ENCODE data around the gene CDCA5. TPM values are rescaled to one million over a fixed set of nuclear protein-coding genes. Genes with fewer than 3 reads are reported as not detected.

CDCA5 gene
- polyA plus RNA-seq, 2 of the 4 experiments (the other 2 are of a cell fraction) = 30.9 to 46.0 TPM

- ATAC-seq (no peak), FAIRE-seq (no peak), DNase-seq (ENCODE audit: low read depth in 1 of 2, low spot score in 1 of 2) (no peak)
- no peaks in the 10 kb centered on the region for H3K9me3 ChIP-seq
- no peak overlapping the region for H3K4me3 ChIP-seq
- H3K4me1 ChIP-seq = peaks cover 14% of the 10 kb centered on the region
- 92% methylated on average over 14 of the region's 19 CpGs for WGBS (ENCODE audit: missing lambda C conversion rate)
- ChIA-PET CTCF (interaction anchor here (0.6 to 7.3 kb wide), 7 partner anchors 11 to 472 kb away, joined by 3 to 75 read pairs (median 3); partner anchors contain the start of genes FAU, MRPL49, TM7SF2 and ZNHIT2), POLR2A (interaction anchor here (2.1 kb wide), 1 partner anchor 9 kb away, joined by 14 read pairs; the partner anchor contains the start of genes FAU and MRPL49)
- H3K27ac ChIP-seq = no peak overlapping the region
- TF ChIP-seq USF2 (IDR thresholded peaks at IDR 0.05) (no peak), TFCP2L1 (CRISPR knock-in tag; IDR thresholded peaks at IDR 0.05) (no peak), REST (IDR thresholded peaks at IDR 0.05) (no peak), NPAS2 (CRISPR knock-in tag; IDR thresholded peaks at IDR 0.05; ENCODE audit: borderline replicate concordance) (no peak), HOXB13 (CRISPR knock-in tag; IDR thresholded peaks at IDR 0.05; ENCODE audit: low read depth) (no peak), SREBF2 (IDR thresholded peaks at IDR 0.05) (no peak), RFX5 (IDR thresholded peaks at IDR 0.05) (no peak), RNF2 (IDR thresholded peaks at IDR 0.05; ENCODE audit: borderline replicate concordance, low read depth) (no peak), HOXA7 (CRISPR knock-in tag; IDR thresholded peaks at IDR 0.05) (no peak), NFE2L2 (conservative IDR thresholded peaks at IDR 0.05; ENCODE audit: low read length) (no peak)
- TF ChIP-seq, protein P1, sequence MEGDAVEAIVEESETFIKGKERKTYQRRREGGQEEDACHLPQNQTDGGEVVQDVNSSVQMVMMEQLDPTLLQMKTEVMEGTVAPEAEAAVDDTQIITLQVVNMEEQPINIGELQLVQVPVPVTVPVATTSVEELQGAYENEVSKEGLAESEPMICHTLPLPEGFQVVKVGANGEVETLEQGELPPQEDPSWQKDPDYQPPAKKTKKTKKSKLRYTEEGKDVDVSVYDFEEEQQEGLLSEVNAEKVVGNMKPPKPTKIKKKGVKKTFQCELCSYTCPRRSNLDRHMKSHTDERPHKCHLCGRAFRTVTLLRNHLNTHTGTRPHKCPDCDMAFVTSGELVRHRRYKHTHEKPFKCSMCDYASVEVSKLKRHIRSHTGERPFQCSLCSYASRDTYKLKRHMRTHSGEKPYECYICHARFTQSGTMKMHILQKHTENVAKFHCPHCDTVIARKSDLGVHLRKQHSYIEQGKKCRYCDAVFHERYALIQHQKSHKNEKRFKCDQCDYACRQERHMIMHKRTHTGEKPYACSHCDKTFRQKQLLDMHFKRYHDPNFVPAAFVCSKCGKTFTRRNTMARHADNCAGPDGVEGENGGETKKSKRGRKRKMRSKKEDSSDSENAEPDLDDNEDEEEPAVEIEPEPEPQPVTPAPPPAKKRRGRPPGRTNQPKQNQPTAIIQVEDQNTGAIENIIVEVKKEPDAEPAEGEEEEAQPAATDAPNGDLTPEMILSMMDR (IDR thresholded peaks at IDR 0.05) = no peak
- H3K4me2 ChIP-seq = no peak overlapping the region
These were observed 47.0 kb upstream of the CDCA5 start for GRCh38 chr11:65130631-65131416.

- DNase-seq (ENCODE audit: low read depth in 1 of 2, low spot score in 1 of 2) = no peak
- H3K9me3 ChIP-seq = no peaks in the 10 kb centered on the region
- H3K27ac ChIP-seq = no peak overlapping the region
- WGBS (ENCODE audit: missing lambda C conversion rate) = 85% methylated on average over 8 of the region's 13 CpGs
- ChIA-PET POLR2A (interaction anchor here (1.1 to 2.1 kb wide), 2 partner anchors 8 to 18 kb away, joined by 3 to 14 read pairs; partner anchors contain the start of genes FAU, MRPL49 and TM7SF2), CTCF (interaction anchor here (1.1 to 7.3 kb wide), 6 partner anchors 10 to 125 kb away, joined by 3 to 75 read pairs (median 6); partner anchors contain the start of genes FAU, MRPL49, TM7SF2 and ZNHIT2)
- FAIRE-seq = no peak
- ATAC-seq = no peak
- no peak overlapping the region for H3K4me2 ChIP-seq
- no peak overlapping the region for H3K4me3 ChIP-seq
- TF ChIP-seq USF2 (IDR thresholded peaks at IDR 0.05) (no peak), CBX2 (IDR thresholded peaks at IDR 0.05; ENCODE audit: borderline replicate concordance, low read depth) (no peak), FOSB (CRISPR knock-in tag; IDR thresholded peaks at IDR 0.05) (no peak)
- peaks cover 9% of the 10 kb centered on the region for H3K4me1 ChIP-seq
These were observed 46.0 kb upstream of the CDCA5 start for GRCh38 chr11:65129649-65130441.
